OCI-LY7 (cell line): ENCODE measurements around the gene COL15A1. TPM values are rescaled to one million over a fixed set of nuclear protein-coding genes. Genes with fewer than 3 reads are reported as not detected.

Experiments
- BruUV-seq: library from RNA; stranded (reverse); fragments of 400-500 nt; replicated peaks from 2 replicates; lab custom pipeline; 2021; lab: Mats Ljungman, UMichigan
- CTCF ChIA-PET: fragments of 300-600 bp; sonication (Branson Sonifier 250); formaldehyde crosslinking; loops from one replicate; lab custom pipeline; 2022; ENCODE audit warnings: antibody characterized with exemption; ENCODE audit not compliant: unreplicated experiment; lab: Charles Lee
- POLR2A ChIA-PET: fragments of 300-600 bp; sonication (Branson Sonifier 250); formaldehyde crosslinking; loops from one replicate; lab custom pipeline; 2022; ENCODE audit warnings: antibody characterized with exemption; lab: Charles Lee
- DNase-seq: peaks from one replicate; pipeline ENCODE4 v3.0.0-alpha.2; 2015; ENCODE audit warnings: low spot score
- H2AFZ ChIP-seq: fragments of 200-600 bp; sonication (generic), shearing (Covaris generic); 2 replicates; pipeline ENCODE4 v1.6.1; 2014; ENCODE audit warnings: mild to moderate bottlenecking, antibody characterized with exemption, low read length, moderate library complexity
- H3K27ac ChIP-seq: fragments of 200-600 bp; sonication (generic); 2 replicates; pipeline ENCODE4 v1.5.1; 2014; ENCODE audit warnings: mixed run types, low read depth, mild to moderate bottlenecking, moderate library complexity, low read length, inconsistent platforms; ENCODE audit not compliant: poor library complexity, severe bottlenecking
- H3K36me3 ChIP-seq: fragments of 200-600 bp; sonication (generic); 2 replicates; pipeline ENCODE4 v1.6.1; 2014; ENCODE audit warnings: mild to moderate bottlenecking, antibody characterized with exemption, low read length, moderate library complexity, mixed read lengths; ENCODE audit not compliant: insufficient read depth
- H3K4me1 ChIP-seq: fragments of 200-600 bp; sonication (generic); 2 replicates; pipeline ENCODE4 v1.5.1; 2014; ENCODE audit warnings: mild to moderate bottlenecking, low read length; ENCODE audit not compliant: insufficient read depth, poor library complexity, severe bottlenecking
- H3K4me2 ChIP-seq: fragments of 200-600 bp; sonication (generic); 2 replicates; pipeline ENCODE4 v1.6.1; 2014; ENCODE audit warnings: mild to moderate bottlenecking, low read length
- H3K4me3 ChIP-seq: fragments of 200-600 bp; sonication (generic); 2 replicates; pipeline ENCODE4 v1.5.1; 2014; ENCODE audit warnings: mild to moderate bottlenecking, low read depth, low read length; ENCODE audit not compliant: poor library complexity, severe bottlenecking
- H3K79me2 ChIP-seq: fragments of 200-600 bp; sonication (generic); 2 replicates; pipeline ENCODE4 v1.6.1; 2016; ENCODE audit warnings: low read depth, mild to moderate bottlenecking, low read length, moderate library complexity, mixed read lengths; ENCODE audit not compliant: insufficient read depth
- H3K9me2 ChIP-seq: fragments of 200-600 bp; sonication (generic); 2 replicates; pipeline ENCODE4 v1.6.1; 2016; ENCODE audit warnings: mild to moderate bottlenecking, low read length, mixed read lengths; ENCODE audit not compliant: insufficient read depth
- H3K9me3 ChIP-seq: fragments of 200-600 bp; sonication (generic); 2 replicates; pipeline ENCODE4 v1.6.1; 2014; ENCODE audit warnings: mild to moderate bottlenecking, mixed run types, low read length, mixed read lengths
- H4K20me1 ChIP-seq: fragments of 200-600 bp; sonication (generic); 2 replicates; pipeline ENCODE4 v1.6.1; 2014; ENCODE audit warnings: mild to moderate bottlenecking, antibody characterized with exemption, low read length, moderate library complexity, mixed read lengths; ENCODE audit not compliant: insufficient read depth
- CTCF ChIP-seq: fragments of 200-600 bp; sonication (generic); conservative IDR thresholded peaks from 2 replicates; pipeline ENCODE4 v1.5.1; 2014; ENCODE audit warnings: mild to moderate bottlenecking, antibody characterized with exemption, low read length, moderate library complexity, mixed read lengths
- EZH2phosphoT487 ChIP-seq: fragments of 200-600 bp; sonication (generic); IDR thresholded peaks from 2 replicates; pipeline ENCODE4 v1.6.1; 2018; ENCODE audit warnings: low read depth, borderline replicate concordance, mild to moderate bottlenecking, mixed run types, antibody characterized with exemption, low read length, moderate library complexity, mixed read lengths
- intact Hi-C: fragments of 100-400 bp; cut with micrococcal nuclease; formaldehyde crosslinking; loops from one replicate; pipeline ENCODE4 v1.10.0; 2022; ENCODE audit not compliant: unreplicated experiment
- total RNA-seq, 2 experiments: library from RNA; depleted of rRNA in 1 of 2; stranded (reverse); fragments of >200 nt in 1 of 2; shearing (Covaris generic) in 1 of 2; gene quantifications; 2 replicates each; pipeline ENCODE4 v1.2.3, GENCODE V29; 2014 to 2022

The COL15A1 gene
- total RNA-seq, 2 experiments from 2014 or later, result not detected

- H3K4me1 ChIP-seq, result no peaks in the 10 kb centered on the region
- H3K4me2 ChIP-seq, result no peak overlapping the region
- DNase-seq, result no peak
- no peak overlapping the region for H3K27ac ChIP-seq
- no peaks in the 10 kb centered on the region for H3K9me3 ChIP-seq
- TF ChIP-seq CTCF (no peak), EZH2phosphoT487 (no peak)
- CTCF ChIA-PET, result no interaction called here
- no peak overlapping the region for H3K4me3 ChIP-seq
- H2AFZ ChIP-seq, result no peak overlapping the region
- H3K9me2 ChIP-seq, result no peaks in the 10 kb centered on the region
- POLR2A ChIA-PET, result interaction anchor here (1.2 kb wide), 1 partner anchor 9 kb away, joined by 3 read pairs; no protein-coding TSS in a partner anchor
- no peaks in the 10 kb centered on the region for H3K79me2 ChIP-seq
- no peaks in the 10 kb centered on the region for H3K36me3 ChIP-seq
- BruUV-seq, result no TSS peak
- intact Hi-C loops, result no loop called here
- no peaks in the 10 kb centered on the region for H4K20me1 ChIP-seq
Observed at GRCh38 chr9:98967257-98967656, 23.6 kb downstream of the COL15A1 start.

- no peaks in the 10 kb centered on the region for H3K9me2 ChIP-seq
- DNase-seq, result no peak
- H3K4me1 ChIP-seq, result no peaks in the 10 kb centered on the region
- no peaks in the 10 kb centered on the region for H3K9me3 ChIP-seq
- H3K4me3 ChIP-seq, result no peak overlapping the region
- BruUV-seq, result no TSS peak
- H3K27ac ChIP-seq, result no peak overlapping the region
- no peaks in the 10 kb centered on the region for H3K36me3 ChIP-seq
- no peak overlapping the region for H2AFZ ChIP-seq
- intact Hi-C loops, result no loop called here
- TF ChIP-seq CTCF (no peak), EZH2phosphoT487 (no peak)
- H3K4me2 ChIP-seq, result no peak overlapping the region
- H3K79me2 ChIP-seq, result no peaks in the 10 kb centered on the region
- POLR2A ChIA-PET, result interaction anchor here (1.2 kb wide), 1 partner anchor 9 kb away, joined by 3 read pairs; no protein-coding TSS in a partner anchor
- CTCF ChIA-PET, result no interaction called here
- no peaks in the 10 kb centered on the region for H4K20me1 ChIP-seq
Observed at GRCh38 chr9:98967680-98968079, 24.0 kb downstream of the COL15A1 start.

GRCh38 chr9:98968601-98969337, 25.1 kb downstream of the COL15A1 start:
- POLR2A ChIA-PET, result no interaction called here
- intact Hi-C loops, result no loop called here
- CTCF ChIA-PET, result no interaction called here

More at GRCh38 chr9:98968601-98969337, 25.1 kb downstream of the COL15A1 start:
- BruUV-seq, result no TSS peak
- Histone ChIP-seq H3K79me2 (no peaks in the 10 kb centered on the region), H4K20me1 (no peaks in the 10 kb centered on the region), H3K4me2 (no peak overlapping the region), H3K9me3 (no peaks in the 10 kb centered on the region), H2AFZ (no peak overlapping the region), H3K4me1 (no peaks in the 10 kb centered on the region), H3K36me3 (no peaks in the 10 kb centered on the region), H3K27ac (no peak overlapping the region), H3K4me3 (no peak overlapping the region), H3K9me2 (no peaks in the 10 kb centered on the region)
- no peak for TF ChIP-seq EZH2phosphoT487
- no peak for TF ChIP-seq CTCF
- no peak for DNase-seq
